Neural progenitor cell (in vitro differentiated cells): Measurements from ENCODE around the gene PSD4. TPM values are rescaled to one million over a fixed set of nuclear protein-coding genes. Genes with fewer than 3 reads are reported as not detected.

Experiments
- DNase-seq: peaks from one replicate; pipeline ENCODE4 v3.0.0-alpha.2; 2016; ENCODE audit warnings: low spot score
- H2AFZ ChIP-seq: fragments of 200-600 bp; sonication (generic); replicated peaks from 2 replicates; pipeline ENCODE4 v1.6.1; 2016; ENCODE audit warnings: antibody characterized with exemption
- H3F3A ChIP-seq: fragments of 200-600 bp; sonication (generic); 2 replicates; pipeline ENCODE4 v1.6.1; 2016; ENCODE audit warnings: antibody characterized with exemption, low read depth
- H3K27ac ChIP-seq: fragments of 200-600 bp; sonication (generic); 2 replicates; pipeline ENCODE4 v1.5.1; 2016; ENCODE audit warnings: mild to moderate bottlenecking
- H3K27me3 ChIP-seq: fragments of 200-600 bp; sonication (generic); 2 replicates; pipeline ENCODE4 v1.6.1; 2016; ENCODE audit warnings: mild to moderate bottlenecking, moderate library complexity
- H3K36me3 ChIP-seq: fragments of 200-600 bp; sonication (generic); 2 replicates; pipeline ENCODE4 v1.5.1; 2016
- H3K4me1 ChIP-seq: fragments of 200-600 bp; sonication (generic); 2 replicates; pipeline ENCODE4 v1.6.1; 2016; ENCODE audit warnings: mixed run types
- H3K4me2 ChIP-seq: fragments of 200-600 bp; sonication (generic); 2 replicates; pipeline ENCODE4 v1.6.1; 2016
- H3K4me3 ChIP-seq: fragments of 200-600 bp; sonication (generic); 2 replicates; pipeline ENCODE4 v1.5.1; 2016
- H3K79me2 ChIP-seq: fragments of 200-600 bp; sonication (generic); 2 replicates; pipeline ENCODE4 v1.6.1; 2016; ENCODE audit warnings: low read depth
- H3K9ac ChIP-seq: fragments of 200-600 bp; sonication (generic); 2 replicates; pipeline ENCODE4 v1.6.1; 2016
- H3K9me3 ChIP-seq: fragments of 200-600 bp; sonication (generic); 2 replicates; pipeline ENCODE4 v1.5.1; 2016; ENCODE audit warnings: low read depth
- H4K20me1 ChIP-seq: fragments of 200-600 bp; sonication (generic); 2 replicates; pipeline ENCODE4 v1.6.1; 2016; ENCODE audit warnings: low read depth
- H3K27ac Mint-ChIP-seq: 3 replicates; pipeline ENCODE4 v1.8.0; 2021; ENCODE audit warnings: mixed read lengths
- H3K27me3 Mint-ChIP-seq: 2 replicates; pipeline ENCODE4 v1.8.0; 2022; ENCODE audit warnings: low read depth, mild to moderate bottlenecking, inconsistent platforms, moderate library complexity, mixed read lengths; ENCODE audit not compliant: insufficient read depth
- H3K36me3 Mint-ChIP-seq: 3 replicates; pipeline ENCODE4 v1.8.0; 2021; ENCODE audit warnings: mixed read lengths
- H3K4me1 Mint-ChIP-seq: 3 replicates; pipeline ENCODE4 v1.8.0; 2021; ENCODE audit warnings: mixed read lengths
- H3K4me3 Mint-ChIP-seq: 3 replicates; pipeline ENCODE4 v1.8.0; 2021; ENCODE audit warnings: mild to moderate bottlenecking, moderate library complexity, mixed read lengths
- H3K9me3 Mint-ChIP-seq: 3 replicates; pipeline ENCODE4 v1.8.0; 2020; ENCODE audit warnings: mixed read lengths
- EZH2 ChIP-seq: fragments of 200-600 bp; sonication (generic); IDR thresholded peaks from 2 replicates; pipeline ENCODE4 v1.6.1; 2017; ENCODE audit warnings: antibody characterized with exemption, mild to moderate bottlenecking, moderate library complexity
- EZH2phosphoT487 ChIP-seq: fragments of 200-600 bp; sonication (generic); IDR thresholded peaks from 2 replicates; pipeline ENCODE4 v1.6.1; 2017; ENCODE audit warnings: antibody characterized with exemption
- total RNA-seq: library from RNA; depleted of rRNA; stranded (reverse); fragments of >200 nt; gene quantifications from 2 replicates; pipeline ENCODE4 v1.2.3, GENCODE V29; 2015; ENCODE audit warnings: low replicate concordance
- TF ChIP-seq, protein P1 (sequence below): fragments of 200-600 bp; sonication (generic); IDR thresholded peaks from 2 replicates; pipeline ENCODE4 v1.5.1; 2017; ENCODE audit warnings: antibody characterized with exemption, mild to moderate bottlenecking

Gene PSD4
- total RNA-seq, 1 donor from 2014 or later: 0.02 TPM

DNA sequence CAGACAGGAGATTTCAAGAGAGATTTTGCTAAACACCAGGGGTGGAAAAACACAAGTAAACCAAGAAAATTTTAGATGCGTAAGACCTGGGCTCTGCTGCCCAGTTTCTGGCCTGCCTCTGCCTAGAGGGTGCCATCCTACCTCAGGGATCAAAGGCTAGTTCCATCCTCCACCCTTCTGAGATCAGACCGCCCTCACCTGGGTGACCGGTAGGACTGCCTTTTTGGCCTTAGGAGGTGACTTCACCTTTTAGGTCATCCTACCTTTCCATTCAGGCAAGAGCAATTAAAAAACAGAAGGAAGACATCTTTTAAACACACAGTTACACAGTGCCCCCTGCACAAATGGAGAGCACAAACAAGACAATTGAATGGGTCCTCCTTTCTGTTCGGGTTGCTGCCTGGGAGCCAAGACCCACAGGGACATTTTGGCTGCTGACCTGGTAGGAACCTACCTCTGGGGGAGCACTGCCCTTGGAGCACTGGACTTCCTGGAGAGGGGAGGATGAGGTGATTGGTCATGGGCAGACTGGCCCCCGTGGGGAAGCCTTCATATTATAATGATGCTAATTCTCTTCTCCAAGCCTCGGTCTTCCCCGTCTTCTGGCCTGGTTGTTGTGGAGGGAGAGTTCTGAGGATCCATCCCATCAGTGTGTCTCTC lies 3.1 kb downstream of the PSD4 start:
- no peak overlapping the region for H3K4me2 ChIP-seq
- no peaks in the 10 kb centered on the region for H3K79me2 ChIP-seq
- no peak overlapping the region for H2AFZ ChIP-seq
- H4K20me1 ChIP-seq: no peaks in the 10 kb centered on the region
- no peak overlapping the region for H3K27ac ChIP-seq
- peaks cover 38% of the 10 kb centered on the region for H3K4me1 Mint-ChIP-seq
- no peak overlapping the region for H3K27ac Mint-ChIP-seq
- no peaks in the 10 kb centered on the region for H3F3A ChIP-seq
- peaks cover 5% of the 10 kb centered on the region for H3K4me1 ChIP-seq
- peaks cover 9% of the 10 kb centered on the region for H3K27me3 Mint-ChIP-seq
- H3K36me3 ChIP-seq: no peaks in the 10 kb centered on the region
- H3K9ac ChIP-seq: no peak overlapping the region
- H3K27me3 ChIP-seq: no peaks in the 10 kb centered on the region
- TF ChIP-seq EZH2phosphoT487 (no peak), EZH2 (no peak)
- TF ChIP-seq, protein P1, sequence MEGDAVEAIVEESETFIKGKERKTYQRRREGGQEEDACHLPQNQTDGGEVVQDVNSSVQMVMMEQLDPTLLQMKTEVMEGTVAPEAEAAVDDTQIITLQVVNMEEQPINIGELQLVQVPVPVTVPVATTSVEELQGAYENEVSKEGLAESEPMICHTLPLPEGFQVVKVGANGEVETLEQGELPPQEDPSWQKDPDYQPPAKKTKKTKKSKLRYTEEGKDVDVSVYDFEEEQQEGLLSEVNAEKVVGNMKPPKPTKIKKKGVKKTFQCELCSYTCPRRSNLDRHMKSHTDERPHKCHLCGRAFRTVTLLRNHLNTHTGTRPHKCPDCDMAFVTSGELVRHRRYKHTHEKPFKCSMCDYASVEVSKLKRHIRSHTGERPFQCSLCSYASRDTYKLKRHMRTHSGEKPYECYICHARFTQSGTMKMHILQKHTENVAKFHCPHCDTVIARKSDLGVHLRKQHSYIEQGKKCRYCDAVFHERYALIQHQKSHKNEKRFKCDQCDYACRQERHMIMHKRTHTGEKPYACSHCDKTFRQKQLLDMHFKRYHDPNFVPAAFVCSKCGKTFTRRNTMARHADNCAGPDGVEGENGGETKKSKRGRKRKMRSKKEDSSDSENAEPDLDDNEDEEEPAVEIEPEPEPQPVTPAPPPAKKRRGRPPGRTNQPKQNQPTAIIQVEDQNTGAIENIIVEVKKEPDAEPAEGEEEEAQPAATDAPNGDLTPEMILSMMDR: no peak
- H3K4me3 ChIP-seq: no peak overlapping the region
- H3K9me3 ChIP-seq: no peaks in the 10 kb centered on the region
- no peak for DNase-seq
- H3K4me3 Mint-ChIP-seq: no peak overlapping the region
- H3K9me3 Mint-ChIP-seq: no peaks in the 10 kb centered on the region
- H3K36me3 Mint-ChIP-seq: no peaks in the 10 kb centered on the region

DNA sequence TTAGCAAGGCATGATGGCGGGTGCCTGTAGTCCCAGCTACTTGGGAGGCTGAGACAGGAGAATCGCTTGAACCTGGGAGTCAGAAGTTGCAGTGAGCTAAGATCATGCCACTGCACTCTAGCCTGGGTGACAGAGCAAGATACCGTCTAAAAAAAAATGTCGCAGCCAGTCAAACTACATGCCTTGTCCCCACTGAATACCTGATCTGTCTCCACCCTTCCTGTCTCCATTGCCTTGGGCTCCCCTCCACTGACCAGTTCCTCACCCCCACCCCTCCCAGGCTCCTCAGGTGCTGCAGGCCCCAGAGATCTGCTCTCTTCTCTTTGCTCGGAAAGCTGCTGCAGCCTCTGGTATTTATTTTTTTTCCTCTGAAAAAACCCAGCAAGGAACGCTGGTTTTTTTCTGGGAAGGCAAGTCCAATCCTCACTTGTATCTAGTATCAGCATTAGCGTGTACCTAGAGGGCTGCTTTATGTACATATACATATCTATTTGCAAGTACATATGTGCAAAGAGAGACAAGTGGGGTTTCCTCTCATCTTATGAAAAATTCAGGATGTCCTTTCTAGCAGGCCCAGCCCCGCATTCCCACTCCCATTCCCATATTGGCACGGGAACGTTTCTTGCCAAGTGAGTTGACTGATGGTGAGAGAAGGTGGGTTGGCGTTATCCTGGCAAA lies 4.4 kb downstream of the PSD4 start:
- H3K4me2 ChIP-seq: no peak overlapping the region
- no peak overlapping the region for H3K27ac ChIP-seq
- H3K36me3 Mint-ChIP-seq: no peaks in the 10 kb centered on the region
- H3K9me3 Mint-ChIP-seq: no peaks in the 10 kb centered on the region
- no peaks in the 10 kb centered on the region for H3K9me3 ChIP-seq
- H4K20me1 ChIP-seq: no peaks in the 10 kb centered on the region
- peak overlapping the region; percentile 21 for H3K27ac Mint-ChIP-seq
- no peak overlapping the region for H3K4me3 Mint-ChIP-seq
- H3K27me3 Mint-ChIP-seq: peaks cover 9% of the 10 kb centered on the region
- no peak overlapping the region for H3K4me3 ChIP-seq
- H3F3A ChIP-seq: no peaks in the 10 kb centered on the region
- H3K4me1 ChIP-seq: peaks cover 5% of the 10 kb centered on the region
- no peaks in the 10 kb centered on the region for H3K27me3 ChIP-seq
- H3K9ac ChIP-seq: no peak overlapping the region
- H3K36me3 ChIP-seq: no peaks in the 10 kb centered on the region
- H2AFZ ChIP-seq: no peak overlapping the region
- no peaks in the 10 kb centered on the region for H3K79me2 ChIP-seq
- DNase-seq: no peak
- H3K4me1 Mint-ChIP-seq: peaks cover 37% of the 10 kb centered on the region
- TF ChIP-seq, protein P1: no peak
- TF ChIP-seq EZH2 (no peak), EZH2phosphoT487 (no peak)

DNA sequence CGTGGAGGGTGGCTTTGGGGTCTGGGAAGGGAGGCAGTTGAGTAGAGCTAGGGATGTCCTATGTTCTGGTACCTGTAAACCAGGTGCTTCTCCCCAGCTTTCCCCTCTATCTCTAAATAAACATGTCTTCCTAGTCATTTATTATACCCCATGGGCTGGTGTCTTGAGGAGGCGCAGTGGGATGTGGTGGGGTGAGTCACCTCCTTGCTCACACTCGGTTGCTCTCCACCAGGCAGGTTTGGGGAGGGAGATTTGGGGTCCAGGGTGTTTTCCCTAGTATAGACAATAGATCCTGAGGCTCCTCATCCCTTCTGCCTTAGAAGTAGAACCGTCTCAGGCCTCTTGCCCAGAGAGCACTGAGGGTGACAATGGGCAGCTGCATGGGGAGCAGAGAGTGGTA lies 5.1 kb downstream of the PSD4 start:
- no peaks in the 10 kb centered on the region for H3K27me3 ChIP-seq
- no peak for DNase-seq
- no peaks in the 10 kb centered on the region for H3K9me3 Mint-ChIP-seq
- H3K9me3 ChIP-seq: no peaks in the 10 kb centered on the region
- H3K9ac ChIP-seq: no peak overlapping the region
- no peak overlapping the region for H3K4me2 ChIP-seq
- H3K79me2 ChIP-seq: no peaks in the 10 kb centered on the region
- H3K4me3 Mint-ChIP-seq: no peak overlapping the region
- no peaks in the 10 kb centered on the region for H3F3A ChIP-seq
- H3K27ac ChIP-seq: no peak overlapping the region
- H2AFZ ChIP-seq: no peak overlapping the region
- TF ChIP-seq, protein P1: no peak
- no peak for TF ChIP-seq EZH2phosphoT487
- no peak for TF ChIP-seq EZH2
- H3K36me3 ChIP-seq: no peaks in the 10 kb centered on the region
- no peaks in the 10 kb centered on the region for H3K36me3 Mint-ChIP-seq
- peaks cover 5% of the 10 kb centered on the region for H3K27me3 Mint-ChIP-seq
- H4K20me1 ChIP-seq: no peaks in the 10 kb centered on the region
- no peak overlapping the region for H3K4me3 ChIP-seq
- peaks cover 5% of the 10 kb centered on the region for H3K4me1 ChIP-seq
- no peak overlapping the region for H3K27ac Mint-ChIP-seq
- peaks cover 32% of the 10 kb centered on the region for H3K4me1 Mint-ChIP-seq
